ENCODE data around the gene CD79A.
"Not testable (repeated sequence)": the region's sequence is repeated elsewhere in the genome, so short reads cannot be mapped to it uniquely, and the experiment has no call there.

CD79A gene

GRCh38 chr19:41904118-41904870, 27.2 kb downstream of the CD79A start:
- no peak for DNase-seq

DNA sequence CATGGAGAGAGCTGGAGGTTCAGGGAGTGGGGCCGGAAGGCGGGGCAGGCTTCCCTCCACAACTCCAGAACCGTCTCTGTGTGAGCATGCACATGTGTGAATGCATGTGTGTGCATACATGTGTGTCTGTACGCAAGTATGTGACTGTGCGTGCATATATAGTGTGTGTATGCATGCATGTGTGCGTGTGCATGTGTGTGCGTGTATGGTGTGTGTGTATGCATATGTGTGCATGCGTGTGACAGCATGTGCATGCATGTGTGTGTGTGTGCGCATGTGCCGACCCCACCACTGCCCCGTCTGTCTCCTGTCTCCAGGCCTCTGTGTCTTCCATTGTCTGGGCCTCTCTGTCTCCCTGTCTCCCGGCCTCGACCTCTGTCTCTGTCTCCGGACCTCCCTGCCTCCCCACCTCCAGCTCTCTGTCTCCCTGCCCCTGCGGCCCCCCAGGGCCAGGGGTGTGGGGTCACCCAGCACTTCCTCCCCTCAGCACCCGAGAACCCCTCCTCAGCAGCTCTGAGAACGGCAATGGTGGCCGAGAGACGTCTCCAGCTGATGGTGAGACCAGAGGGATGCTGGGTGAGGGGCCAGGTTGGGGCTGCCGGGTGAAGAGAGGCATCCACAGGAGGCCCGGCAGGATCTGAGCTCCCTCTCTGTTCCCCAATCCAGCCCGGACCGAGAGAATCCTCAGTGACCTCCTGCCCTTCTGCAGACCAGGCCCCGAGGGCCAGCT, 28.4 kb downstream of the CD79A start:
- no peak for DNase-seq

DNA sequence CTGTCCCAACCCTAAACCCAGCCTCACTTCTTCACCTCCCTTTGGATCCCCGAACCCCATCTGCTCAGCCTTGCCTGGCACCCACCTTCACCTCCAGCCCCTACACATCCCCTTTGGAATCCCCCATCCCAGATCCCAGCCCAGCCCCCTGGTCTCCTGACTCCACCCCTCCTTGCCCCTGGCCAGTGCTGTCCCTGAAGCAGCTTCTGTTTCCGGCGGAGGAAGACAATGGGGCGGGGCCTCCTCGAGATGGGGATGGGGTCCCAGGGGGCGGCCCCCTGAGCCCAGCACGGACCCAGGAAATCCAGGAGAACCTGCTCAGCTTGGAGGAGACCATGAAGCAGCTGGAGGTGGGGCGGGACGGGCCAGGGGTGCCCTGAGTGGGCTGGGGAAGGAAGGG, 29.2 kb downstream of the CD79A start:
- DNase-seq: no peak

DNA sequence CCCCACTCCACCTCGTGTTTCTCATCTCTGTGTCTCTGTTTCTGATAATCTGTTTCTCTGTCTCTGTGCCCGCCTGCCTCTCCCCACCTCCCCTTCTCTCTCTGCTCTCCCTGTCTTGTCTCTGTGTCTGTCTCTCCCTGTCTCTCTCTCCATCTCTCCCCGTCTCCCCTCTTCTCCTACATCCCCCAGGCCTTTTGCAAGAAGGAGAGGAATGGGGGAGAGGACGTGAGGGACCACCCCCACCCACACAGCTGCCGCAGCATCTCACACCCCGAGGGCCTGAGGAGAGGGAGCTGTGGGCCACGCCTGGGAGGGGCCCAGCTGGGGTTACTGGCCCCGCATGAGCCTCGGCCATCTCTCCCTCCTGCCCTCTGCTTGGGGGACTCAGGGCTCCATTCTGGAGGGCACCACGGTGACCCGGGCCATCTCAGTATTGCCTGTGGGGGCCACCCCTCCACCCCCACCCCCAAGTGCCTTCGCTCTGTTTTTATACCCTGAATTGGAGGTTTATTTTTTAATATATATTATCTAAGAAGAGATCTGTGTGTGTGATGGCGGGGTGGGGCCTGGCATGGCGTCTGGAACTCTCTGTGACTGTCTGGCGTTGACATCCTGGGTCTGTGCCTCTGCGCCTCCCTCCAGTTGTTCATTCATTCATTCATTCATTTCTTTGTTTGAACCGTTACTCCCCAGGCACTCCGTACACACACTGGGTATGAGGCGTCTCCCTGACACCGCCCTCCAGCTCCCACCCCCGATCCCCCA, 30.0 kb downstream of the CD79A start:
- no peak for DNase-seq

- DNase-seq: no peak
Observed at GRCh38 chr19:41907994-41908615, 31.0 kb downstream of the CD79A start.

DNA sequence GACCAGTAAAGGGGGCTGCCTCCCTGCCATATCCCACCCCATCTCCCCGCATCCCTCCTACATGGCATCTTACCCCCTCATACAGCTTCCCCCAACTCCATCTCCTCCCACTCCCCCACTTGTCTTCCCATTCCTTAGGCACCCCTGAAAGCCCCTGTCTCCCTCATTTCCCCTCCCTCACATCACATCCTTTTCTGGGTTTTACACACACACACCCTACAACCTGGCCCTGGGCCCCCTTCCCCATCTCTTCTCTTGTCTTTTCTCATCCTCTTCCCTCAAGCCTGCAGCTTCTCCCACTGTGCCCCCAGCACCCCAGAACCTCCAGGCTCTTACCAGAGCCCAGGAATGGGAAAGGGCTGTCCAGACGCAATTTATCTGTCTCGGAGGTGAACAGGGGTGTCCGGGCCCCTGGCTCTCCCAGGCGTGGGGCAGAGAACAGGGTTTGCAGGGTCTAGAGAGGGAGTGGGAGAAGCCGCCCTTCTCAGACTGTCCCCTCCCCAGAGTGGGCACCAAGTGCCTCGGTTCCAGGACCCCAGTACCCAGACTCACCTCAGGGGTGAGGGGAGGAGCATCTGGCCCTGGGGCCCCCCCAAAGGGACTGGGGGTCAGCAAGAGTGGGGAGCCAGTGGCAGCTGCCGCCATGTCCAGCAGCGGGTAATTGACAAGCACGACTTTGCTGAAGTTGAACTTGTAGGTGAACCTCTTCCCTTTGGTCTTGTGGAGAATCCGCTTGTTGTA, 31.8 kb downstream of the CD79A start:
- DNase-seq: no peak

GRCh38 chr19:41909706-41910105, 32.6 kb downstream of the CD79A start:
- no peak for DNase-seq

DNA sequence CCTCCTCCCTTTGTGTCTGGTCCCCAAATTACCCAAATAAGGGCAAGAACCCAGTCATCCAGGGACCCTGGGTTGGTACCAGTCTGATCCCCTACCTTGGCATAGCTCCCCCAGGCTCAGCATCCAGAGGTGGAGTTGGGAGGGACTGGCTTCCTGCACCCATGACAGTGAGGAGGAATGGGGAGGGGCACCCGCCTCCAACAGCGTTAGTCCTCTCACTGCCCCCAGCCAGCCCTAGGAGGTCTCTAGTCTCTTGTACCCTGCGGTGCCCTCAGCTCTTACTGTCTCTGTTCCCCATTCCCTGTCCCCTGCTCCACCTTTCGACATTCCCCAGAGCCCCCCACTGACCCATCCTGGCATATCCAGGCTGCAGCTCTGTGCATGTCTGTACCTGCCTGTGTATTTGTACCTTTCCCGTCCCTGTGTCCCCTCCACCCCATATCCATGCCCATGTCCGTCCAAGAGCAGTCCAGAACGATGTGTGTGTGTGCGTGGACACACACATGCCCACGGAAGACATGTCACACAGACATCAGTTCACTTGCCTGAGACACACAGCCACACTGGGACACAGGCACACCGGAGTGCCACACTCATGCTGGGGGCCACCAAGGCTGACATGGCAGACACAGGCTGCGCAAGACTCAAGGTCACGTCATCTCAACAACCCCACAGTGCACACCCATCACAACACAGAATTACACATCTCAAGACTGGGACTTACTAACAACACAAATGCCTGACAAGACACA, 33.3 kb downstream of the CD79A start:
- DNase-seq: no peak

DNA sequence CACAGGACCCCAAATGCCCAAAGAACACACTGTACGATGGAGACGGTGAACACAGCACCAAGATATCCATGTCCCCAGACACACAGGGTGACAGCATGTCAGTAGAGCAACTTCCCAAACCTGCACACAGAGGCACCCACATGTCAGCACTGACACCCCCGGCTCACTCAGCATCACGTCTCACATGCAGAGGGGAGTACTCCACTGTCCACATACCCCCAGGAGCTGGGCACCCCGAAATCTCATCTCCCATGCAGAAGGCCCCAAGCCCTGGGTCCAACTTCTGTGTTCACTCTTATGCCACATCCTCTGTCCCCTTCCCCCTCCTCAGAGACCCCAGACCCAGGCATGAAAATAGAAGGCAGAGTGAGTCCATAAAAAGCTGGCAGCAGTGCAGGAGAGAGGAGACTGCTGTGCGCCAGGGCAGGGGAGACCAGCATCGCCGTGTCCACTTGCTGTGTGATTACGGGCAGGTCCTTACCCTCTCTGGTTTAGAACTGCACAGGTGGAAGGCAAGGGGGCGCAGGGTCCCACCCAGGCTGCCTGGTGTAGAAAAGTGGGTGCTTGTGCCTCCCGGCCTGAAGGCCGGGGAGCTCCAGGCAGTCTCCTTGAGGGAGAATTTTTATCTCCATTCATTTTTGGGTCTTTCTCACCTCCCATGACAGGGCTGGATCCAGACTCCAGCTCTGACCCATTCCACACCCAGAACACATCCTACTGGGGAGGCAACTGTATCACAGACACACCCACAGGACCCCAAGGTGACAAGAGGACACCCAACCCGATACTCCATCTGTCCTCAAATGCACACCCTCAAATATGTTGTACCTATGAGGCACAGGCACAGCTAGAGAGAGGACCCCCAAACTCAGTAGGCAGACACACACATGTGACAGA, 34.2 kb downstream of the CD79A start:
- no peak for DNase-seq

GRCh38 chr19:41911889-41912731, 35.0 kb downstream of the CD79A start:
- no peak for DNase-seq

GRCh38 chr19:41912899-41913537, 35.9 kb downstream of the CD79A start:
- DNase-seq: no peak

GRCh38 chr19:41913538-41914423, 36.7 kb downstream of the CD79A start:
- no peak for DNase-seq

GRCh38 chr19:41914424-41914834, 37.4 kb downstream of the CD79A start:
- not testable (repeated sequence) for DNase-seq

DNA sequence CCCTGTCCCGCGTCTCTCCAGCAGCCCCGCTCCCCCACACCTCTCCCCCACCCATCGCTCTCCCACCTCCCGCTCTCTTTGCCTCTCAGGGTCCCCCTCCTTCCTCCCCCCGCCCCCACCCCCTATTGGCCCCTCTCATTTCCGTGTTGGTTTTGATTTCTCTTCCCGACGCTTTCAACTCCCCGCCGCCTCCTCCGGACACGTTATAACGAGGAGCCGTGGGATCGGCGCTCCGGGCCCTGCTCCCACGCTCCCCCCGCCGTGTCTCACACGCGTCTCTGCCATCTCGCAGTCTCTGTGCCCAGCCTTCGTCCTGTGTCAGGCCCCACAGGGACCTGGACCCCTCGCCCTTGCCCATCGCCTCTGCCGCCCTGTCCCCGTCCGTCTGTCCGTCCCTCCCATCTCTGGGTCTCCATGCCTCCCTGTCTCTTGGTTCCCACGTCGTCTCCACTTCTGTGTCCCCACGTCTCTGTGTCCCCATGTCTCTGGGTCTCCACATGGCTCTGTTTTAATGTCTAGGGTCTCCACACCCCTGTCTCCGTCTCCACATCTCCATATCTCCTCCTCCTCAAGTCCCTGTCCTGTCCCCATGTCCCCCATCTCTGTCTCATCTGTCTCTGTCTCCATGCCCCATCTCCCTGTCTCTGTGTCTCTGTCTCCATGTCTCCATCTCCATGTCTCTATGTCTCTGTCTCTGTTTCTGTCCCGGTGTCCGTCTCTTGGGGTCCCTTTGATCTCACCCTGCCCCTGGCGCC, 38.1 kb downstream of the CD79A start:
- no peak for DNase-seq

DNA sequence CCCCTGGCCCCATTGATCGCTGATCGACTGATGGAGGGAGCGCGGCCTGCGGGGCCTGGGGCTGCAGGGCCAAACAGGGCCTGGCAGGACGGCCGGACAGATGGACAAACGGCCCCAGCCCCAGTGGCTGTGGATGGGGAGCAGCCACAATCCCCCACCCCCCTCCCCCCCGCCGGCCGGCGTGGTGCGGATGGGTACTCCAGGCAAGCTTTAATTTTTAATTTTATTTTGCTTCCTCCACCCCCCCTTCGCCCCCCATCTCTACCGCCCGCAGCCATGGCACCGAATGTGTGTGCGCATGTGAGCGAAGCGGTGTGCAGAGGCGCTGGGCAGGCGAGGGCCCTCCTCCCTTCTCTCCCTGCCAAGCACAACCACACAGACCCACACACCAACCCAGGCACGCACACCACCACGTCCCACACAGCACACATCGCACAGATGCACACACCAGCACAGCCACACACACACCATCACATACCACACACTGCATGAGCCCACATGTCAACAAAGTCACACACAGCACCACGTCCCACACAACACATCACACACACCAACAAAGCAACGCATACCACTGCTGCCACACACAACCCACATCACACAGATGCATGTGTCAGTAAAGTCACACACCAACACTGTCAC, 38.8 kb downstream of the CD79A start:
- DNase-seq: no peak

Measured in amygdala (tissue), 56 donors.